Stimulated activated CD4-positive, alpha-beta T cell treated with anti-CD3 and anti-CD28 coated beads, TNF-alpha, amount 100 ng/mL, for 4 hours (primary cell): Measurements from ENCODE around the gene TMEM223.
"Not testable (repeated sequence)": the region's sequence is repeated elsewhere in the genome, so short reads cannot be mapped to it uniquely, and the experiment has no call there.

ENCODE experiments used
- DNase-seq, 3 experiments: peaks; one replicate each; pipeline ENCODE4 v3.0.0-alpha.2; 2020; ENCODE audit warnings: low read depth in 3 of 3

Gene TMEM223, protein sequence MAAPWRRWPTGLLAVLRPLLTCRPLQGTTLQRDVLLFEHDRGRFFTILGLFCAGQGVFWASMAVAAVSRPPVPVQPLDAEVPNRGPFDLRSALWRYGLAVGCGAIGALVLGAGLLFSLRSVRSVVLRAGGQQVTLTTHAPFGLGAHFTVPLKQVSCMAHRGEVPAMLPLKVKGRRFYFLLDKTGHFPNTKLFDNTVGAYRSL

GRCh38 chr11:62791501-62792201, at the start of gene TMEM223:
TSS of gene TMEM223 (minus strand) at chr11:62792006. CDS start at chr11:62791994, 12 bp downstream.
- DNase-seq, result peak; percentile 78 to 84 (median 78)

- peak; percentile 49 to 66 (median 55) for DNase-seq
Measured at GRCh38 chr11:62840721-62841360, 49.0 kb upstream of the TMEM223 start.

DNA sequence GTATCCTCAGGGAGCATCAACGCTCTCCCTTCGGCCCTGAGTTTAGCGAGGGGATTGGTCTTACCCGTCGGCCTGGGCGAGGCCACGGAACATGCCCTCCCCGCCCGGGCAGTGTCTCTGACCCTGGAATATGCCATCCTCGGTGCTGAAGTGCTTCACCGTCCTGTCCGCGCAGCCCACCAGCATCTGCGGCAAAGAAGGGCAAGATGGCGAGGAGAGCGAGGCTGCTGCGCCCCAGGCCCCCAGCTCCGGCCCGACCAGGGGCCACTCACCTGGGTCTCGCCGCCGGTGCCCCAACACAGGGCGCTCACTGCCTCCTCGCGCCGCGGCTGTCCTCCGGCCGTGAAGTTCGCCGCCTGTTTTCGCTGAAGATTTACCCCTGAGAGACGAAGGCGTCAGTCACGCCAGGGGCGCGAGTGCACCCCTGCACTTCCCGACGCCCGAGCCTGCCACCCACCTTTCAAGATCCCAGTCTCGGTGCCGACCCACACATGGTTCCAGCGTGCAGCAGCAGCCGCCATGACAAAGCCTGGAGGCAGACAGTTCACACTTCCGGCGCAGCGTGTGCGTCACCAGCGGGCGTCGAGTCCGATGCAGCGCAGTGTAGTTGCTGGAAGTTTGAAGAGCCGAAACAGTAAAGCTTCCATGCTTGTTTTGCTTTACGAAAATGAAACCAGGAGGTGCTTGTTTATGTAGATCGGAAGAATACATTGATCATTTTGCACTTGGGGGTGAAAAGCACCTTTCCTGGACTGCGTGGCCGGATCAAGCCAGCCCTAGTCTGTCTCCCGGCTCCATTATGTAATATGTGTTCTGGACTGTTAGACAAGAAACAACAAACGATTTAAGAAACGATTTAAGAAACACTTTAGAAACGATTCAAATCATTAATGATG, 47.5 kb upstream of the TMEM223 start, which contains the start of gene WDR74:
TSS of gene WDR74 (minus strand) at position 541 of the 896 bp plus-strand sequence. CDS start at position 521, 20 bp downstream.
- DNase-seq, result peak; percentile 68 to 87 (median 82)

- no peak for DNase-seq
Measured at GRCh38 chr11:62835336-62835735, 43.5 kb upstream of the TMEM223 start.

DNA sequence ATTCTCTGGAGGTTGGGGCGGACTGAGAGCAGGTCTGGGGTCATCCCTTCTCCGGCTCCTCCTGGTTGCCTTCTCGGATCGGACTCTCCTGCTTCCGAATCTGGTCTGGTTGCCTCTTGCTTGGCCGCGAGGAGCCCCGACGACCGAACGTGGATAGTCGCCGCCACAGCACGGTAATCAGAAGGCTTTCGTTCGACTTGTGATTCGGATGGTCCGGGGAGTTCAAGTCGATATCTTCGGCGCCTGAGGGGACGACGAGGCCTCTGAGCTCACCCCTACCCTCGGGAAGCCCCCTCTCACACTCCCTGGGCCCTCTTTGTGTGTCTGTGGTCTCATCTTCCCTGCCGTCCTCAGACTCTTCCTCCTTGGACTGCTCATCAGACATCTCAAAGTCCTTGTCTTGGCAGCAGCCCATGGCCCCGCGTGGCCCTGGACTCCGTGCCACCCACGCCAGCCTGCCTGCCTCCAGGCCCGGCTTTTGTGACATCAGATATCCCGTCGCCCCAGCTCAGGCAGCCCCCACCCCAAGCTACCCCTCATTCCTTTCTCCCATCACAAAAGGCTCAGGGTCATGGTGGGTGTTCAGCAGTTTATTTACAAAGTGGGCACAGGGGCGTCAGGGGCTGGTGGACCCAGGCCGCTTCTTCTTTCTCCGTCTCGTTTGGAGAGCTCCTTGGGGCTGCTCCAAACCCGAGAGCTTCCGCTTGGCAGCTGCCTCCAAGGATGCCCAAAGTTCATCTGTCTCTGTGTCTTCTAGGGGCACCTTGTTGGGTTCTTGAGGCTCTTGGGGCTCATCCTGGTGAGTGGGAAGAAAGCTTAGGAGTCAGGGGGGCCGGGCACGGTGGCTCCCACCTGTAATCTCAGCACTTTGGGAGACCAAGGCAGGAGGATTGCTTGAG, 40.8 kb upstream of the TMEM223 start, which contains the start of gene TEX54:
TSS of gene TEX54 (minus strand) at position 506 of the 899 bp plus-strand sequence.
- DNase-seq, result no peak

GRCh38 chr11:62831520-62832335, 39.9 kb upstream of the TMEM223 start, which contains the start of gene STX5:
TSS of gene STX5 (minus strand) at chr11:62832051. CDS start at chr11:62831243, 808 bp downstream.
- DNase-seq, result peak; percentile 99

GRCh38 chr11:62830904-62831519, 39.2 kb upstream of the TMEM223 start:
- DNase-seq, result no peak

GRCh38 chr11:62828130-62828529, 36.3 kb upstream of the TMEM223 start:
- not testable (repeated sequence) for DNase-seq

DNA sequence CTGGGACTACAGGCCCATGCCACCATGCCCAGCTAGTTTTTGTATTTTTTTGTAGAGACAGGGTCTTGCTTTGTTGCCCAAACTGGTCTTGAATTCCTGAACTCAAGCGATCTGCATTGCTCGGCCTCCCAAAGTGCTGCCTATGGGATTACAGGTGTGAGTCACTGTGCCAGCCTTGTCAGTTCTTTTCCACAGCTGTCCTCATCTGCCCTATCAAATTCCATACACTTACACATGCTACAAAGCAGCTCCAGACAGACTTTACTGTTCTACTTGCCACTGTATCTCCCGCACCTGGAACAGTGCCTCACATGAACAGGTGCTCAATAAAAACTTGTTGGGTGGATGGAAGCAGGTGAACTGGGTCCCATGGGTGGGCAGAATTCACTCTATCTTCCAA, 31.9 kb upstream of the TMEM223 start:
- no peak for DNase-seq

DNA sequence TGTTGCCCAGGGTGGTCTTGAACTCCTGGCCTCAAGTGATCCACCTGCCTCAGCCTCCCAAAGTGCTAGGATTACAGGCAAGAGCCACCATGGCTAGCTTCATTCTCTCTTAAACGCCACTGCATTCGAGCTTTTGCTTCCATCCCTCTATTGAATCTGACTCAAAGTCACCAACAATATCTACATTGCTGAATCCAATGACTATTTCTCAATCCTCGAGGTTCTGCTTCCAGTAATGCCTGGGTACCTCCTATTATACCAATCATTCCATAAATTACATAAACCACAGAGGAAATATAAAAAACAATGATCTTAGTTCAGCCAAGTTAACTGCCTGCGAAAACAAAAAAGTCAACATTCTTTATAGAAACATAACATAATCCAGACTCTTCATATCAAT, 25.3 kb upstream of the TMEM223 start:
- no peak for DNase-seq

DNA sequence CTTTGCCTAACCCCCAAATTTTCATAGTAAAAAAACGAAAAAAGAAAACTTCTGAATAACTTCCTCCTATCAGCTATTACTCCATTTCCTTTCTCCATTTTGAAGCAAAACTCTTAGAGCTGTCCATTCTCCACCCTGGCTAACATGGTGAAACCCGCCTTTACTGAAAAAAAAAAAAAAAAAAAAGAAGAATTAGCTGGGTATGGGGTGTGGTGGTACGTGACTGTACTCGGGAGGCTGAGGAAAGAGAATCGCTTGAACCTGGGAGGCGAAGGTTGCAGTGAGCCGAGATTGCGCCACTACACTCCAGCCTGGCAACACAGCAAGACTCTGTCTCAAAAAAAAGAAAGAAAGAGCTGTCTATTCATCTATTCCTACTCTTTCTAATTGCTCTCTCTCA, 24.8 kb upstream of the TMEM223 start:
- no peak for DNase-seq

GRCh38 chr11:62811659-62812058, 19.9 kb upstream of the TMEM223 start:
- no peak for DNase-seq

DNA sequence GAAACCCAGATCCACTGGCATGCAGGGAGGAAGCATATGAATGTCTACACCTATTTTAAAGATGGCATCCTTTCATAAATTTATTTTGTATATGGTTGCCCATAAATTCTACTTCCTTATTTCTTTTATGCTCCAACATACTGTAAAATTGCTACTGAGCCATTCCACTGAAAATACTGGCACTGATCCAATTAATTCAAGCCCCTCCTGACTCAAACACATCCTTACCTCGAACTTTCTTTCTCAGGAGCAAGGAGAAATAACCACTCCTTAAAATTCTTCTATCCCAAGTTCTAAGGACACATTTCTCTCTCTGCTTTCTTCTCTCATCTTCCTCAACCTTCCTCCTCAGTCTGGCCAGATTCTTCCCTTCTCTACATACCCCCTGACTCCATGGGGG, 18.9 kb upstream of the TMEM223 start:
- DNase-seq, result no peak

GRCh38 chr11:62806611-62807121, 14.9 kb upstream of the TMEM223 start:
- no peak for DNase-seq

- DNase-seq, result no peak
Measured at GRCh38 chr11:62805961-62806441, 14.2 kb upstream of the TMEM223 start.

GRCh38 chr11:62805076-62805892, 13.5 kb upstream of the TMEM223 start, which contains the start of gene NXF1:
TSS of gene NXF1 (minus strand) at chr11:62805440. CDS start at chr11:62805356, 84 bp downstream.
- peak; percentile 92 to 95 (median 93) for DNase-seq

GRCh38 chr11:62804310-62805075, 12.7 kb upstream of the TMEM223 start:
- DNase-seq, result no peak
